Naive thymus-derived CD4-positive, alpha-beta T cell (primary cell): Measurements from ENCODE around the gene OBI1. TPM values are rescaled to one million over a fixed set of nuclear protein-coding genes. Genes with fewer than 3 reads are reported as not detected.

Experiments
- ATAC-seq: fragments of 150-1000 bp; cut with Tn5 transposase; 2 replicates; pipeline ENCODE4 v1.10.0; 2021; ENCODE audit warnings: mild to moderate bottlenecking, moderate library complexity
- CTCF ChIA-PET: fragments of 350-600 bp; sonication (Branson Sonifier 250); formaldehyde crosslinking; loops from one replicate; lab custom pipeline; 2021; ENCODE audit warnings: antibody characterized with exemption; lab: Charles Lee
- POLR2A ChIA-PET: fragments of 350-600 bp; sonication (Branson Sonifier 250); formaldehyde crosslinking; loops from one replicate; lab custom pipeline; 2021; ENCODE audit warnings: antibody characterized with exemption, inconsistent platforms; lab: Charles Lee
- DNase-seq, 9 donors: peaks; one replicate each; pipeline versions ENCODE4 v3.0.0 to v3.0.0-alpha.2; 2020 to 2022; ENCODE audit warnings: mixed read lengths in 1 of 9
- H3K27ac ChIP-seq: one replicate; pipeline ENCODE4 v1.7.0; 2013; ENCODE audit warnings: mild to moderate bottlenecking, low read depth, low read length, moderate library complexity
- H3K27me3 ChIP-seq, 2 donors: one replicate each; pipeline ENCODE4 v1.7.0; 2013; ENCODE audit warnings: low read length in 2 of 2, mild to moderate bottlenecking in 2 of 2, moderate library complexity in 2 of 2; ENCODE audit not compliant: control insufficient read depth in 2 of 2, insufficient read depth in 2 of 2
- H3K36me3 ChIP-seq, 3 experiments: 1 replicate in 2 of 3; 2 replicates in 1 of 3; pipeline ENCODE4 v1.7.0; 2013; ENCODE audit warnings: low read length in 3 of 3, mild to moderate bottlenecking in 3 of 3, moderate library complexity in 1 of 3; ENCODE audit not compliant: insufficient read depth in 3 of 3, control insufficient read depth in 2 of 3
- H3K4me1 ChIP-seq, 2 donors: one replicate each; pipeline ENCODE4 v1.7.0; 2013; ENCODE audit warnings: low read length in 2 of 2, mild to moderate bottlenecking in 2 of 2, moderate library complexity in 1 of 2; ENCODE audit not compliant: control insufficient read depth in 2 of 2, insufficient read depth in 2 of 2
- H3K4me3 ChIP-seq: 2 replicates; pipeline ENCODE4 v1.7.0; 2013; ENCODE audit warnings: mild to moderate bottlenecking, low read length
- H3K9me3 ChIP-seq, 3 experiments: 1 replicate in 2 of 3; 2 replicates in 1 of 3; pipeline ENCODE4 v1.7.0; 2013; ENCODE audit warnings: low read length in 3 of 3; ENCODE audit not compliant: control insufficient read depth in 2 of 3
- H3K27ac Mint-ChIP-seq, 9 donors: one replicate each; pipeline ENCODE4 v1.8.0; 2020 to 2022; ENCODE audit warnings: mixed read lengths in 9 of 9, mild to moderate bottlenecking in 8 of 9, moderate library complexity in 5 of 9, inconsistent platforms in 2 of 9
- H3K27me3 Mint-ChIP-seq, 5 donors: one replicate each; pipeline ENCODE4 v1.8.0; 2021 to 2022; ENCODE audit warnings: mixed read lengths in 5 of 5, mild to moderate bottlenecking in 1 of 5
- H3K36me3 Mint-ChIP-seq, 5 donors: one replicate each; pipeline ENCODE4 v1.8.0; 2020 to 2022; ENCODE audit warnings: mixed read lengths in 5 of 5, mild to moderate bottlenecking in 3 of 5, inconsistent platforms in 1 of 5
- H3K4me1 Mint-ChIP-seq, 7 donors: one replicate each; pipeline ENCODE4 v1.8.0; 2020 to 2022; ENCODE audit warnings: mixed read lengths in 7 of 7, mild to moderate bottlenecking in 3 of 7, inconsistent platforms in 1 of 7
- H3K4me3 Mint-ChIP-seq, 10 donors: one replicate each; pipeline ENCODE4 v1.8.0; 2020 to 2022; ENCODE audit warnings: mild to moderate bottlenecking in 10 of 10, mixed read lengths in 10 of 10, moderate library complexity in 6 of 10, inconsistent platforms in 2 of 10
- H3K9me3 Mint-ChIP-seq, 11 donors: one replicate each; pipeline ENCODE4 v1.8.0; 2020 to 2022; ENCODE audit warnings: mixed read lengths in 11 of 11, mild to moderate bottlenecking in 4 of 11, inconsistent platforms in 1 of 11, moderate library complexity in 1 of 11
- intact Hi-C, 2 donors: fragments of 100-400 bp; cut with micrococcal nuclease; formaldehyde crosslinking; loops; one replicate each; pipeline ENCODE4 v1.15.1; 2023
- polyA plus RNA-seq, 2 donors: library from polyadenylated mRNA; unstranded; fragments of 300-500 nt; fragmentation: Illumina TruSeq; gene quantifications; one replicate each; pipeline ENCODE4 v1.2.3, GENCODE V29; 2021
- total RNA-seq, 6 experiments: library from RNA in 5 of 6; stranded (reverse) in 5 of 6; gene quantifications; 1 replicate in 5 of 6; 2 replicates in 1 of 6; pipeline ENCODE4 v1.2.3 and lab custom pipeline; 2021 to 2026

The OBI1 gene
- total and polyA plus RNA-seq, 7 experiments from 2014 or later = 4.2 to 17.7 (median 15.9) TPM

- intact Hi-C loops = no loop called here
- no peak overlapping the region for H3K27ac ChIP-seq
- CTCF ChIA-PET = no interaction called here
- Mint-ChIP-seq H3K9me3 (peaks cover 0 to 66% (median 27%) of the 10 kb centered on the region in 11 donors), H3K27ac (peak overlapping the region in 1 of 9 donors; percentile 58), H3K27me3 (peaks cover 82 to 96% (median 92%) of the 10 kb centered on the region in 5 donors), H3K4me1 (peaks cover 0 to 12% (median 5%) of the 10 kb centered on the region in 7 donors), H3K36me3 (peaks cover 0 to 16% (median 5%) of the 10 kb centered on the region in 5 donors), H3K4me3 (no peak overlapping the region)
- no peak overlapping the region for H3K4me3 ChIP-seq
- no peaks in the 10 kb centered on the region for H3K36me3 ChIP-seq
- H3K27me3 ChIP-seq = peaks cover 17 to 25% of the 10 kb centered on the region in 2 donors
- peaks cover 0 to 19% (median 0%) of the 10 kb centered on the region in 3 experiments for H3K9me3 ChIP-seq
- ATAC-seq = no peak
- DNase-seq = peak in 1 of 9 donors; percentile 36
- POLR2A ChIA-PET = no interaction called here
- H3K4me1 ChIP-seq = no peaks in the 10 kb centered on the region
These were observed 69.7 kb downstream of the OBI1 start for GRCh38 chr13:78589206-78589605.

GRCh38 chr13:78587395-78587794 is 71.6 kb downstream of the OBI1 start:
- Mint-ChIP-seq H3K27me3 (peaks cover 72 to 91% (median 78%) of the 10 kb centered on the region in 5 donors), H3K36me3 (peaks cover 0 to 16% (median 5%) of the 10 kb centered on the region in 5 donors), H3K4me1 (peaks cover 0 to 12% (median 5%) of the 10 kb centered on the region in 7 donors), H3K27ac (no peak overlapping the region), H3K9me3 (peaks cover 0 to 52% (median 22%) of the 10 kb centered on the region in 11 donors), H3K4me3 (peak overlapping the region in 3 of 10 donors; percentile 16 to 44 (median 30))
- intact Hi-C loops = no loop called here
- ATAC-seq (no peak), DNase-seq (no peak)
- Histone ChIP-seq H3K36me3 (no peaks in the 10 kb centered on the region), H3K27me3 (peaks cover 9 to 13% of the 10 kb centered on the region in 2 donors), H3K4me3 (no peak overlapping the region), H3K27ac (no peak overlapping the region), H3K9me3 (peaks cover 0 to 6% (median 0%) of the 10 kb centered on the region in 3 experiments), H3K4me1 (no peaks in the 10 kb centered on the region)
- POLR2A ChIA-PET = no interaction called here
- CTCF ChIA-PET = interaction anchor here (0.6 kb wide), 1 partner anchor 995 kb away, joined by 6 read pairs; no protein-coding TSS in a partner anchor

GRCh38 chr13:78586706-78587105 is 72.2 kb downstream of the OBI1 start:
- Mint-ChIP-seq H3K27me3 (peaks cover 69 to 90% (median 76%) of the 10 kb centered on the region in 5 donors), H3K4me1 (peaks cover 0 to 12% (median 5%) of the 10 kb centered on the region in 7 donors), H3K36me3 (peaks cover 0 to 16% (median 5%) of the 10 kb centered on the region in 5 donors), H3K9me3 (peaks cover 0 to 46% (median 22%) of the 10 kb centered on the region in 11 donors), H3K4me3 (peak overlapping the region in 3 of 10 donors; percentile 33 to 47 (median 44)), H3K27ac (no peak overlapping the region)
- H3K4me3 ChIP-seq = no peak overlapping the region
- DNase-seq (no peak), ATAC-seq (no peak)
- H3K27ac ChIP-seq = no peak overlapping the region
- H3K9me3 ChIP-seq = peaks cover 0 to 6% (median 0%) of the 10 kb centered on the region in 3 experiments
- ChIA-PET POLR2A (no interaction called here), CTCF (interaction anchor here (0.6 kb wide), 1 partner anchor 994 kb away, joined by 6 read pairs; no protein-coding TSS in a partner anchor)
- intact Hi-C loops = no loop called here
- H3K36me3 ChIP-seq = no peaks in the 10 kb centered on the region
- no peaks in the 10 kb centered on the region for H3K4me1 ChIP-seq
- H3K27me3 ChIP-seq = peaks cover 8 to 13% of the 10 kb centered on the region in 2 donors

- no peaks in the 10 kb centered on the region for H3K27me3 ChIP-seq
- H3K27ac ChIP-seq = no peak overlapping the region
- CTCF ChIA-PET = no interaction called here
- H3K9me3 ChIP-seq = no peaks in the 10 kb centered on the region
- intact Hi-C loops = no loop called here
- no peaks in the 10 kb centered on the region for H3K4me1 ChIP-seq
- peaks cover 22 to 60% (median 41%) of the 10 kb centered on the region in 5 donors for H3K27me3 Mint-ChIP-seq
- POLR2A ChIA-PET = no interaction called here
- no peak overlapping the region for H3K27ac Mint-ChIP-seq
- H3K4me3 ChIP-seq = no peak overlapping the region
- H3K9me3 Mint-ChIP-seq = peaks cover 0 to 6% (median 0%) of the 10 kb centered on the region in 11 donors
- H3K4me1 Mint-ChIP-seq = no peaks in the 10 kb centered on the region
- no peaks in the 10 kb centered on the region for H3K36me3 ChIP-seq
- no peaks in the 10 kb centered on the region for H3K36me3 Mint-ChIP-seq
- DNase-seq = no peak
- no peak overlapping the region for H3K4me3 Mint-ChIP-seq
- no peak for ATAC-seq
These were observed 82.7 kb downstream of the OBI1 start for GRCh38 chr13:78576261-78576660.

GRCh38 chr13:78572459-78572858 is 86.5 kb downstream of the OBI1 start:
- H3K27me3 Mint-ChIP-seq = peaks cover 6 to 40% (median 25%) of the 10 kb centered on the region in 5 donors
- H3K36me3 Mint-ChIP-seq = no peaks in the 10 kb centered on the region
- ATAC-seq (no peak), DNase-seq (no peak)
- no peaks in the 10 kb centered on the region for H3K27me3 ChIP-seq
- peaks cover 0 to 6% (median 0%) of the 10 kb centered on the region in 11 donors for H3K9me3 Mint-ChIP-seq
- H3K27ac ChIP-seq = no peak overlapping the region
- H3K4me1 ChIP-seq = no peaks in the 10 kb centered on the region
- H3K4me3 ChIP-seq = no peak overlapping the region
- no peaks in the 10 kb centered on the region for H3K9me3 ChIP-seq
- ChIA-PET POLR2A (no interaction called here), CTCF (no interaction called here)
- H3K4me1 Mint-ChIP-seq = no peaks in the 10 kb centered on the region
- no peaks in the 10 kb centered on the region for H3K36me3 ChIP-seq
- H3K4me3 Mint-ChIP-seq = no peak overlapping the region
- intact Hi-C loops = no loop called here
- H3K27ac Mint-ChIP-seq = no peak overlapping the region

GRCh38 chr13:78569029-78569428 is 89.9 kb downstream of the OBI1 start:
- intact Hi-C loops = no loop called here
- Mint-ChIP-seq H3K4me1 (no peaks in the 10 kb centered on the region), H3K36me3 (no peaks in the 10 kb centered on the region), H3K27ac (no peak overlapping the region), H3K4me3 (no peak overlapping the region), H3K27me3 (peaks cover 6 to 33% (median 16%) of the 10 kb centered on the region in 5 donors), H3K9me3 (no peaks in the 10 kb centered on the region)
- no peak for DNase-seq
- ChIA-PET POLR2A (no interaction called here), CTCF (interaction anchor here (0.7 kb wide), 1 partner anchor 421 kb away, joined by 5 read pairs; no protein-coding TSS in a partner anchor)
- Histone ChIP-seq H3K9me3 (no peaks in the 10 kb centered on the region), H3K4me3 (no peak overlapping the region), H3K27ac (no peak overlapping the region), H3K36me3 (no peaks in the 10 kb centered on the region), H3K4me1 (no peaks in the 10 kb centered on the region), H3K27me3 (no peaks in the 10 kb centered on the region)
- ATAC-seq = no peak

- Histone ChIP-seq H3K27ac (no peak overlapping the region), H3K36me3 (no peaks in the 10 kb centered on the region), H3K9me3 (no peaks in the 10 kb centered on the region), H3K4me3 (no peak overlapping the region), H3K4me1 (no peaks in the 10 kb centered on the region), H3K27me3 (no peaks in the 10 kb centered on the region)
- Mint-ChIP-seq H3K27me3 (peaks cover 3 to 34% (median 28%) of the 10 kb centered on the region in 5 donors), H3K27ac (no peak overlapping the region), H3K36me3 (no peaks in the 10 kb centered on the region), H3K9me3 (no peaks in the 10 kb centered on the region), H3K4me1 (no peaks in the 10 kb centered on the region), H3K4me3 (no peak overlapping the region)
- intact Hi-C loops = no loop called here
- CTCF ChIA-PET = no interaction called here
- ATAC-seq (no peak), DNase-seq (no peak)
- POLR2A ChIA-PET = no interaction called here
These were observed 92.3 kb downstream of the OBI1 start for GRCh38 chr13:78566631-78567030.
